Measurements from ENCODE around the gene DNAH8.

Gene DNAH8

GRCh38 chr6:39026175-39026574 is 311.1 kb downstream of the DNAH8 start:
- no peak for DNase-seq

DNA sequence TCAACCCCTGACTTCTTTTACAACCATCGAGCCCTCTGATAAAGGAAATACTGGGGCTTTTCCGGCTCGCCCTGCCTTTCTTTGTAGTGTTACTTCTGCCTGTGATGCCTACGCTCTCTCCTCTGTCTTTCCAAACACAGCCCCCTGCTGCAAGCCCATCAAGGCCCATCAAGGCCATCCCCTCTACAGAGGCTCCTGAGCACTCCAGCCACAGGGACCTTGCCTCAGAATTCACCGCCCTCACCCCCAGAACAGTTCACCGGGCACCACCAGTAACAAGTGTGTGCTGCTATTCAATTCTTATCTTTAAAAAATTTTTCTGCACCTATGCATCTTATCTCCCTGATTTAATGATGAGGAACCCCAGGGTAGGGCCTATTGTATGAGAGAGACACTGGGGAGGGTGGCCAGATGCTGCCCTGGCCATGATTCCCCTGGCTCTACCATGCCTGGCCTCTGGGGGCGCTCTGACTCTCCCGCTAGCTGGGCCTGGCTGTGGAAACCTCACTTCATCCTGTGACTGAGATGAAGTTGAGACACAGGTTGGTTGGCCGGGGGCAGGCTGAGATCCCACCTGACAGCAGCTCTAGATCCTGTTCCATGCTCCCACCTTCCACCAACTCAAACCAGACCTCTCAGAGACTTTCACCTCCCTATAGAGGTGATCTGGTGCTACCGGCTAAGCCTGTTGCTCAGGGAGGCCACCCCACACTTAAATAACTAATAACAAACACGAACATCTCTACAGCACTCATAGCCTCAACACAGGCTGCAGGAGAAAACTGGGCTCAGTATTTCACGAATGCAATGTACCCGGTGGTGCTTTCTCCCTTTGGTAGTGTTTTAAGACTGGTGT is 314.3 kb downstream of the DNAH8 start:
- DNase-seq = no peak

DNA sequence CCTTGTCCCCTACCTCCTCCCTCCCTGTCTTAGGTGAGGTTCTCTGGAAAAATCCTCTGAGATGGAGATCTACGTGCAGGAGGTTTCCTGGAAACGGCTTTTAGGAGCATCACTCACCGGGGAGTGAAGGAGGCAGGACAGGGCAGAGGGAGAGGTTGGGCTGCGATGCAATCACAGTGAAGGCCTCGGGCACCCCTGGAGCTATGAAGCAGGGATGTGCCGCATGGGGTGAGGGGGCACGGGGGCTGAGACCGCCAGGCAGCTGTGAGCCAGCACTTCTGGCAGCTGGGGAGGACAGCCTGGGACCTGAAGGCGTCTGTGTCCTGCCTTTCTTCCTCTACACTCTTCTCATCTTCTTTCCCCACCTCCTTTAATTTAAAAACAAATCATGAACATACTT is 320.6 kb downstream of the DNAH8 start:
- DNase-seq = no peak

DNA sequence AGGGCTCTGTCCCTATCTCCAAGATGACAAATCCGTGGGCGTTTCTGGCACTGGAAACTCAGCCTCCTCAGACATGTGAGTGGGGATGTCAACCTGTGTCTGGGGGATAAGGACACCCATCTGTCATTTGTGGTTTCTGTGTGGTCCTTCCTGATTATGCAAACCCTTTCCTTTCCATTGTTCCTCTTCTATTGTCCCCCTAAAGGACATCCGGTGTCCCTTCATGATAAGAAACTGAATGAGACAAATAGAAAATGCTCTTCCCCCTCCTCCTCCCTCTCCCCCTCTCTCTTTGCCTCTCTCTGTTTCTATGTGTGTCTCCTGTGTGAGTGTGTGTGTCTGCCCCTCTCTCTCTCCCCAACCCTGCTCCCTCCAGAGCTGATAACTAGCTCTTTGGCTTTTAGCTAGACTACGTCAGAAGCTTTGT is 322.0 kb downstream of the DNAH8 start:
- no peak for DNase-seq

GRCh38 chr6:39037707-39038106 is 322.6 kb downstream of the DNAH8 start:
- DNase-seq = no peak

DNA sequence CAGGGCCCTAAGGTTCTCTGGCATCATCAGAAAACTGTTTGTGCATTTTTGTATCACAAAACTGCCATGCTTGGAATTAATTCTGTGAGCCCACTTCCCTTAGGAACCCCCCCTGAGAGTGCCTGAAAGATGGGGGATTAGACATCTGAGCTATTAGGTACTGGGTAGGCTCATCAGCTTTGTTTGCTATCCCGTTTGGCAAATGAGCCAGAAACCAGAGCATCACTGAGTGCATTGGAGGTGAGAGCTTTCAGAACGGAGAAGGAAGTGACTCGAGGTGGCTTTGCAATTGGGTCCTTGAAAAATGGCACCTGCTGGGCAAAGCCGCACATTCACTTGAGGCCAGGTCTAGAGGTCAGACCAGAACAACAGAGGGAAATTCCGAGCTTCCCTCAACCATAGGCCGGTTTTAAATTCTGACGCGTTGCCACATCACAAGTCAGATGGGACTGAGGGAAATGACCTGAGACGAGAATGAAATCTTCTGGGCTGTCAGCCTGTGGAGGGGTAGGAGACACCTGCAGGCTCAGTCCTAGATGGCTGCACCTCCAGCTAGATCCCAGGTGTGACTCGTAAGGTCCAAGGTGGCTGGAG is 325.1 kb downstream of the DNAH8 start:
- DNase-seq = no peak

DNA sequence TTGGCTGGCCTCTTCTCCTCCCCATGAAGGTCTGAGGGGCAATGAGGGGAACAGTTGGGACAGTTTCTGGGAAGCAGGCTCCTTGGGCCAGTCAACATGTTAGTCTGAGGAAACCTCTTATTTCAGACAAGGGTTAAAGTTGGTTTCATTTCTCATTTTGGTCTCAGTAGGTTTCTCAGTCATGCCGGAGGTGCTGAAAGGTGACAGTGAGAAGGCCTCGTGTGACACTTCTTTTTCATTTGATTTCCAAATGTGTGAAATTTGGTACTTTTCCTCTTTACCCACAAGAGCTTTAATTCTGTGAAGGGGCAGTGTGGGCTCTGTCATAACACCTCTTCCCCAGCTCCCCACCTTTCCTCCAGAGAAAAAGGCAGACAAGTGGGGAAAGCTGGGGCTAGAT is 326.0 kb downstream of the DNAH8 start:
- DNase-seq = no peak

- no peak for DNase-seq
These were observed 328.7 kb downstream of the DNAH8 start for GRCh38 chr6:39043776-39044175.

GRCh38 chr6:39044181-39044580 is 329.1 kb downstream of the DNAH8 start:
- DNase-seq = no peak

- DNase-seq = no peak
These were observed 332.6 kb downstream of the DNAH8 start for GRCh38 chr6:39047434-39048327.

DNA sequence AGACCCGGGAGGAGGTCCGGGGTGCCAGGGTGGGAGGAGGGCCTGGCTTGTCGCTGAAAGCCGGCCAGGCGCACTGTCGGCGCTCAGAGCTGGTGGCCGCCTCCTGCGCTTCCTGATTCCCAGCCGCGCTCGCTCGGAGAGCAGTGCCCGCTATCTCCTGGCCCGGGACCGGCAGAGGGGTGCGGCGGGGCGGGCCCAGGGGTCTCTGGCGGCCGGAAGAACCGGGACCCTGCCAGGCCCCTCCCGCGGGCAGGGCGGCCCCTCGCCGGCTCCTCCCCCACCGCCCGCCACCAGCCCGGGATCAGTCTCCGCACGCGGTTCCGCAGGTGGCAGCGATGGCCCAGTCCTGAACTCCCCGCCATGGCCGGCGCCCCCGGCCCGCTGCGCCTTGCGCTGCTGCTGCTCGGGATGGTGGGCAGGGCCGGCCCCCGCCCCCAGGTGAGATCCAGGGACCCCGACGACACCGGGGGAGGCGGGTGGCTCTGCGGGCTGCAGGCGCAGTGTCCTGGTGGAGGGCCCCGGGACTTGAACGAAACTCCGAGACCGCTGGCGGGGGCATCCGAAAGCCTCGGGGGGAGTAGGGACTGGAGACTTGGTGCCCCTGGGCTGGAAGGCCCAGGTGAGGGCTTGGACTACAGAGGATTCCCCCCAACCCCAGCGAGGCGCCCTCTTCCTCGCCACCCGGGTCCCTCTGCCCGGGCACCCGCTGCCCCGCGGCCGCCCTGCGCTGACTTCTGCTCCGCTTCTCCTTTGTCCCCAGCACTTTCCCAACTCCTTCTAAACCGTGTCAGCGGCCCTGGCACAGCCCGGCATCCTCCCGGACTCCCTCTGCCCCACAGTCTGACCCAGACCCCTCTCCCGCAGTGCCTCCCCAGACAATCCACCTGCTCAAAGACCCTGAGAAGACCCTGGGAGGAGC is 333.6 kb downstream of the DNAH8 start, which contains the start of gene GLP1R:
Gene GLP1R (plus strand): TSS at position 301 of the 919 bp plus-strand sequence. CDS start 60 bp downstream, at position 361.
- DNase-seq = no peak

GRCh38 chr6:39049575-39050283 is 334.6 kb downstream of the DNAH8 start:
- no peak for DNase-seq

DNA sequence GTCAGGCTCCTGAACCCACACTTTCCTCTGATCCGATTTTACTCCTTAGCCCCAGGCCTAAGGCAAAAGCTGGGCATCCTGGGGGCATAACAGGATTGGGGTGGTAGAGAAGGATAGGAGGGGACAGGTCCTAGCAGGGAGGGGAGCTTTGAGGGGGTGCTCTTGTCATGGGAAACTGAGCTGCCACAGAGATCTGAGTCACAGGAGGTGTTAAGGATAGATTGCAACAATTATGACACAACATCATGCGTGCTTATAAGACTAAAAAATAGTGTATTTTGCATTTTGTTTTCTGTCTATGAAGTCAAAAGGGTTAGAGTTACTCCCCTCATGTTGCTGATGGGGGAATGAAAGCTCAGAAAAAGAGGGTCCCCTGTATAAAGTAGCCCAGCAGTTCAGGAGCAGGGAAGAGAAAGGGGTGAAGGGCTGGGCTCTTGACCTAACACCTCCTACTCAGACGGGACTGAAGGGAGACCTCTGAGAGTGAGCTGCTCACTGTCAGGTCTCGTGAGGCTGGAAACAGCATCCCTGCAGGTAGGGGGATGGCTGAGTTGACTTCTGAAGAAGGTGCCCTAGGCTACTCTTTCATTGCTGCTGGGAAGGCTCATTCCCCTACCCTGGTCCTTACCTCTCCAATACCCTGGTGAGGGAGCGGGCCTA is 335.5 kb downstream of the DNAH8 start:
- no peak for DNase-seq

GRCh38 chr6:39051399-39052122 is 336.4 kb downstream of the DNAH8 start:
- DNase-seq = no peak

DNA sequence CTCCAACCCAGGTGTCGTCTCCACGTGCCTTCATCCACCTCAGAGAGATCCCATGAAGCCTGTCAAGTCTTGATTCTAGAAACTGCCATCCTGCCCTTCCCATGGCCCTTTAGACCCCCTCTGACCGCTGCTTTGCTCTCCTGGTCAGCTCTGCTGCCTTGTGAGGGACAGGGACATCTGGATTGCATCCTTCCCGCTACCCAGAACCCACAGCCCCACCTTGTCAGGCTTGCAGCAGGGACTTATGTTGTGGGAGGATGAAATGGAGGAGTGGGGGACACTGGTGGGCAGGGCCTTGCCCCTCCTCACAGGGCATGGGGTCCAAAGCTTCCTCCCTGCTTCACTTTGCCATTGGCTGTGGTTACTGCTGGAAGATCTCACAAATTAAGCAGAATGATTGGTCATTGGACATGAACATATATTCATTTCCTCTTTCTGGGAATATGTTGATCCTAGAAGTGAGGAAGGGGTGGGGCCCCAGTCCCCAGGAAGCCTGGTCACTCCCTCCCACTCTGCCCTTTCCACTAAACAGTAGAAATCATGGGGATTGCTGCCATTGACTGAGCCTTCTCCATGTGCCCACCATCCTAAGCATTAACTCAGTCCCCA is 338.0 kb downstream of the DNAH8 start:
- no peak for DNase-seq

- DNase-seq = no peak
These were observed 338.9 kb downstream of the DNAH8 start for GRCh38 chr6:39053854-39054576.

GRCh38 chr6:39054577-39055142 is 339.5 kb downstream of the DNAH8 start:
- DNase-seq = no peak

- DNase-seq = no peak
These were observed 340.6 kb downstream of the DNAH8 start for GRCh38 chr6:39055661-39056060.

DNA sequence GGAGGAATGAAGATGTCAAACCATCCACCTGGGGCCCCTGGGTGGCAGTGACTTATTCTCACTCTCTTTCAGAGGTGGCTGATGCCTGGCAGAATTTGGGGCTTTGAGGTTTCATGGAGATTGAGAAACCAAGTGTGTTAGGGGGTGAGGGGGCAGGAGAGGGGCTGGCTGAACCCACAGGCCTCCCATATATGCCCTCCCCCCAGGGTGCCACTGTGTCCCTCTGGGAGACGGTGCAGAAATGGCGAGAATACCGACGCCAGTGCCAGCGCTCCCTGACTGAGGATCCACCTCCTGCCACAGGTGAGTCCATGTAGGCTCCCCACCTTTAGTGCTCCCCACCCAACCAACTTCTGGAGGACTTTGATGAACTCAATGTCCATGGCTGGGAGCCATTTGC is 341.1 kb downstream of the DNAH8 start:
- DNase-seq = no peak
